GM10266 (cell line): ENCODE measurements around the gene GLS.

Experiments used
- DNase-seq: peaks from one replicate; pipeline ENCODE4 v3.0.0; 2012; ENCODE audit errors: extremely low spot score
- TF ChIP-seq, protein P1 (sequence below): IDR thresholded peaks from 2 replicates; pipeline ENCODE4 v1.5.1; 2012; ENCODE audit warnings: mild to moderate bottlenecking, low read depth; ENCODE audit not compliant: control insufficient read depth, insufficient read depth; ENCODE audit errors: missing control alignments

GLS gene

DNA sequence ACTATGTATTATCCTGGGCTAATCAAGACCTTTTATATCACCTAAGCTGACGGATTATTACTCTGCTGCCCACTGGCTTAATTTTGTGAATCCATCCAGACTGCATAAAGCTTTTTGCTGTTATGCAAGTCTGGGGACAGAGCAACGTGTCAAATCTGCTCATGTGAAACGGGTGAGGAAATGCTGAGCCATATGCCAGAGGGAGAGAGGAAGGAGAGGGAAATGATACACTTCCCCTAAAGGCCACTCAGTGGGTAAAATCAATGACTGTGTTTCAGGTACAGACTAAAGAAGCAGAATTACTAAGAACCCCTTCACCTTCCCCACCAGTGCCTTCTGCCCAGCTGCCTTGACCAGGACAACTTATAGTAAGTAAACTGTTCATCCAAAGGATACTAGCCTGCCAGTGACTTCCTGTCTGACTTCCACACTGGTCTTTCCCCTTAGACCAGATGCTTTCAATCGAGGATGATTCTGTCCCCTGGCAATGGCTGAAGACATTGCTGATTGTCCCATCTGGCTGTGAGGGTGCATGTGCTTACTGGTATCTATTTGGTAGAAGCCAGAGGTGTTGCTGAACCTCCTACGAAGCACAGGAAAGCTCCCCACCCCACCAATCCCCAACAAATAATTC lies 90.4 kb downstream of the GLS start:
- no peak for DNase-seq
- TF ChIP-seq, protein P1, sequence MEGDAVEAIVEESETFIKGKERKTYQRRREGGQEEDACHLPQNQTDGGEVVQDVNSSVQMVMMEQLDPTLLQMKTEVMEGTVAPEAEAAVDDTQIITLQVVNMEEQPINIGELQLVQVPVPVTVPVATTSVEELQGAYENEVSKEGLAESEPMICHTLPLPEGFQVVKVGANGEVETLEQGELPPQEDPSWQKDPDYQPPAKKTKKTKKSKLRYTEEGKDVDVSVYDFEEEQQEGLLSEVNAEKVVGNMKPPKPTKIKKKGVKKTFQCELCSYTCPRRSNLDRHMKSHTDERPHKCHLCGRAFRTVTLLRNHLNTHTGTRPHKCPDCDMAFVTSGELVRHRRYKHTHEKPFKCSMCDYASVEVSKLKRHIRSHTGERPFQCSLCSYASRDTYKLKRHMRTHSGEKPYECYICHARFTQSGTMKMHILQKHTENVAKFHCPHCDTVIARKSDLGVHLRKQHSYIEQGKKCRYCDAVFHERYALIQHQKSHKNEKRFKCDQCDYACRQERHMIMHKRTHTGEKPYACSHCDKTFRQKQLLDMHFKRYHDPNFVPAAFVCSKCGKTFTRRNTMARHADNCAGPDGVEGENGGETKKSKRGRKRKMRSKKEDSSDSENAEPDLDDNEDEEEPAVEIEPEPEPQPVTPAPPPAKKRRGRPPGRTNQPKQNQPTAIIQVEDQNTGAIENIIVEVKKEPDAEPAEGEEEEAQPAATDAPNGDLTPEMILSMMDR, result no peak

DNA sequence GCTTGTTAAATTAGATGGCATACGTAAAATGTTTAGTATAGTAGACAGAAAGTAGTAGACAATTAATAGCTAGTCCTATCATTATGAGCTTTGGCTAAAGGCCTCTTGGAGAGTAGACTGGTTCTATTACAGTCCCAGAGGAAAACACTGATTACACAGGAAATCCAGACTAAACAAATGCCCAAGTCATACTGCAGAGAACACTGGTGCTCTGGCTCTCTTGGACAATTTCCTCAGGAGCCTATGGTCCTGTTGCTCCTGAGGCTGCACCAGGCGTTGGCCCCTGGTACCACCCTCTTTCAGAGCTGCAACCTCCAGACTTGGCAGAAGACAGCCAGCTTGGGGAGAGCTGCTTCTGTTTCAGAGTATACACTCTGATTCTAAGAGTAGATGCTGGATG lies 91.6 kb downstream of the GLS start:
- DNase-seq, result no peak
- TF ChIP-seq, protein P1, result no peak

DNA sequence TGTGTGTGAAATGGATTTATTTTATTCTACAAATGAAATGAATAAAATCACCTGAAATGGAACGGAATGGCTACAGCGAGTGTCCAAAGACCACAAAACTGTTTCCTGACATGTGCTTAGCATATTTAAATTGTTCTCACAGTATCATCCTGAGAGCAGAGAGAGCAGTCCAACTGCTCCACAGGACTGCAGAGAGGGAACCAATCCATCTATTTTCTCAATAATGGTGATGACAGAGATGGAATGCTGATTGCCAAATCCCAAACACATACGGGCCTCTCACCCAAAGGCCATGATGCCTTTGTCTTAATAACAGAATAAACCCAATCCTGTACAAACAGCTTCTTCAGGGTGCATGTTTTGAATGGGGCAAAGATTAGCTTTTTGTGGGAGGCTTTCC lies 92.2 kb downstream of the GLS start:
- TF ChIP-seq, protein P1, result no peak
- DNase-seq, result no peak

DNA sequence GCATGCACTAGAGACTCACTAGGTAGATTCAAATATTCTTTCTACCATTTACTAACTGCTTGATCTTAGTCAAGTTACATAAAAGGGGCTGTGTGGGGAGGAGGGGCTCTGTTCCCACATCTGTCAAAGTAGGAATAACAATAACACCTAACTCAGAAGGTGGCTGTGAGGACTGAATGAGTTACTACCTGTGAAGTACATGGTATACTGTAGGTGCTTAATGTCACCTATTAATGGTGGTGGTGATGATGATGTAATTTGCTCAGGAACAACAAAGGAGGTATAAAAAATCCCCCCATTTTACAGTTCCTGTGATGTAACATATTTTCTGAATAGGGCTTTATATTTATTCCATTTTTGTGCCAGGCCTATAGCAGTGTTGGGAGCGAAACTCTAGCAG lies 92.6 kb downstream of the GLS start:
- TF ChIP-seq, protein P1, result no peak
- DNase-seq, result no peak

DNA sequence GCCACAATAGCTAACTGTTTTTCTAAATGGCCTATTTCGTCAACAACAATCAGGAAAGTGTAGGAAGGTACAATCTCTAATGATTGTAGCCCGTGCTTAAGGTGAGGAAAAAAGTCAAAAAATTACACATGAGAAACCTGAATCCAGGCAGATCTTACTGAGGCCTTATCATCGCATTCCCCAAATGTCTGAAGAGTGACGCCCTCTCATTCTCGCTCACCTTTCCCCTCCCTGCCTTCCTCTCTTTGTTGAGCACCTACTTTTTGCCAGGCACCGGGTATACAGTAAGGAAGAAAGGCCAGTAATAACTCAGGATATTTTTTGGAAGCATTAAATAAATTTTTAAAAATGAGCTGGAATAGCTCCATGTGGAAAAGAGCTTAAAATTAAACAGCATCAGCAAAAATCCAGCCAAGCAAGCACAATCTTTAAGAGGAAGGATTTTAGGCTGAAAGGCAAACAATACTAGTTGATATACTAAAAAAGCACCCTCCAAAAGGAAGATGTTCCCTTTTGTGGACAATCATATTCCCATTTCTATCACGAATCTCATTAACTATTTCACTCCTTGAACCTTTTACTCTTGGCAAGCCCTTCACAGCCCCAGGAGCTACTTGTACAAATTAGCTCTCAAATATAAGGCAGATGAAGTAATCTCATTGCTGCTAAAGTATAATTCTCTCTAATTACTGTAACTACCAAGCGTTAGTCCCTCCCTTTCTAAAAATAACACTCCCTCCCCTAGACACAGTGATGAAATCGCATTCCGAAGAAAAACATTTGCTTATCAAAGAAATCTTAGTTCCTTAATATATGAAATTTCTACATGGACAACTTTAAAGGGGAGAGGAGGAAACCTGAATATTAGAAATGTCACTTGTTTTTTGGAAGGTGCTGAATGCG lies 93.4 kb downstream of the GLS start:
- TF ChIP-seq, protein P1, result no peak
- no peak for DNase-seq

DNA sequence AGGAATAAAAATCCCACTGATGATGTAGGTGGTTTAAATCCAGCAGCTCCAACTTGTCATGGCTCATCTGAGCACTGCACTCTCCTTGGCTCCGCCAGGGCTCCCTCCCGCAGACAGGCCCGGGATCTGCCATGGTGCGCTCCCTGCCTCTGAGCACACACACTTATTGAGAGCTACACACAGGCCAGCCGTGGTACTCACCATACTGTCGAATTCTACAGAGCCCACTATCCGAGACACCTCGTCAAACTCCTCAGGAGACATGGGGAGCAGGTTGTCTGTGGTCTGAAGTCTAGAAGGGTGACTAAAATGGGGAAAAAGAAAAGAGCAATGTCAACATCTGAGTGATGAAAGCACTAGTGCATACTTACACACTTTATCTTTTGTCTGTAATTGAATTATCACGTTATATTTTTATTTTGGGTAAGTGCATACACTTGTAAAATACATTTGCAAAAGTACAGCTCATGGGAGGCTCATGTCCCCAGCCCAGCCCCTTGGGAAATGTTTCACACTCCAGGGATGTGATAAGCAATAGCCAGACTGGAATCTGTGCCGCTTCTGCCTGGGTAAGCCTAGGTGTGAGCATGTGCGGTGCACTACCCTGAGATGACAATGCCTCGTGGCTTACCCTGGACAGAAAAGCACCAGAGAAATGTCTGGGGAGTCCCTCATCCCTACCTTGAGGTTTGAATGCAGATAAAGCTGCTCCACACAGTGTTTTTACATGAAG lies 94.2 kb downstream of the GLS start:
- TF ChIP-seq, protein P1, result no peak
- no peak for DNase-seq
